GM19043 (cell line): ENCODE measurements around the gene FCGR2B.
"Not testable (repeated sequence)": the region's sequence is repeated elsewhere in the genome, so short reads cannot be mapped to it uniquely, and the experiment has no call there.

Experiments used
- ATAC-seq: cut with Tn5 transposase; IDR thresholded peaks from one replicate; pipeline ENCODE4 v1.9.1; 2021; ENCODE audit warnings: low read depth; ENCODE audit not compliant: unreplicated experiment

The FCGR2B gene

DNA sequence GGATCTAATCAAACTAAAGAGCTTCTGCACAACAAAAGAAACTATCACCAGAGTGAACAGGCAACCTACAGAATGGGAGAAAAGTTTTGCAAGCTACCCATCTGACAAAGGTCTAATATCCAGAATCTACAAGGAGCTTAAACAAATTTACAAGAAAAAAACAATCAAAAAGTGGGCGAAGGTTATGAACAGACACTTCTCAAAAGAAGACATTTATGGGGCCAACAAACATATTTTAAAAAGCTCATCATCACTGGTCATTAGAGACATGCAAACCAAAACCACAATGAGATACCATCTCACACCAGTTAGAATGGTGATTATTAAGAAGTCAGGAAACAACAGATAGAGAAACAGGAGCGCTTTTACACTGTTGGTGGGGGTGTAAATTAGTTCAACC, 35.4 kb downstream of the FCGR2B start:
- not testable (repeated sequence) for ATAC-seq

DNA sequence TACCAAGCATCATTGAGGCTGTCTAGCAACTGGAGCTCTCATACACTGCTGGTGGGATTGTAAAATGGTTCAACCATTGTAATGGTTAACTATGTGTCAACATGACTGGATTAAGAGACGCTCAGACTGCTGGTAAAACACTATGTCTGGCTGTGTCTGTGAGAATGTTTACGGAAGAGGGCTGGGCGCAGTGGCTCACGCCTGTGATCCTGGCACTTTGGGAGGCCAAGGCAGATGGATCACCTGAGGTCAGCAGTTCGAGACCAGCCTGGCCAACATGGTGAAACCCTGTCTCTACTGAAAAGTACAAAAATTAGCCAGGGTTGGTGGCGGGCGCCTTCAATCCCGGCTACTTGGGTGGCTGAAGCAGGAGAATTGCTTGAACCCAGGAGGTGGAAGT, 39.3 kb downstream of the FCGR2B start:
- ATAC-seq: no peak

GRCh38 chr1:161705537-161705936, 42.6 kb downstream of the FCGR2B start:
- ATAC-seq: no peak

DNA sequence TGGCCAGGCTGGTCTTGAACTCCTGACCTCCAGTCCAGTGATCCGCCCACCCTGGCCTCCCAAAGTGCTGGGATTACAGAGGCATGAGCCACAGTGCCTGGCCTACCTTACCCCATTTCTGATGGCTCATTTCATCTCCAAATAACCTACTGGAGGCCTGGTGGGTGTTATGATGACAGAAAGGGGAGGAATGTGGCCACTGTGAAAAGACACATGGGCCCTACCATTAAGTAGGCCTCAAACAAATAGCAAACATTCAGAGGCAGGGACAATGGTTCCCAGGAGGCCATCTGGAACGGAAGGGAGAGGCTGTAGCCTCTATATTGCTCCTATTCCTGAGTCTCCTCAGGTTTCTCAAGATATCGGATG, 43.2 kb downstream of the FCGR2B start:
- ATAC-seq: no peak

- peak; percentile 62 for ATAC-seq
Measured at GRCh38 chr1:161706482-161707347, 43.8 kb downstream of the FCGR2B start, which contains the start of gene FCRLA. Gene FCRLA, plus strand, starts transcription at chr1:161707229. Its CDS starts 36 bp downstream, at chr1:161707265.

DNA sequence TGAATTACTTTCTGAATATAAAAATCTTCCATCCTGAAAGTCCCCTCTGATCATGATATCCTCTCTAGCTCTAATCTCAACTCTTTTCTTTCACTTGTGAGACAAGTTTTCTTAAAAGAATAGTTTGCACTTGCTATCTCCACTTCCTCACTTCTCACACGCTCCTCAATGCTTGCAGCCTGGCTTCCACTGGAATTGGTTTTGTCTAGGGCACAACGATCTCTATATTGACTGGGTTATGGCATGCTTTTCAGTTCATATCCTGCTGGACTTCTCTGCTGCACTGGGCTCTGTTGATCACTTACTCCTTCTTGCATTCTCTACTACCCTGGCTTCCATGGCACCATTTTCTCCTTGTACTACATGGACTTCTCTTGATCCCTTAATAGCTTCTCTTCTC, 44.6 kb downstream of the FCGR2B start:
- no peak for ATAC-seq

- no peak for ATAC-seq
Measured at GRCh38 chr1:161709373-161709772, 46.4 kb downstream of the FCGR2B start.

GRCh38 chr1:161710560-161710959, 47.6 kb downstream of the FCGR2B start:
- no peak for ATAC-seq

- ATAC-seq: peak; percentile 53
Measured at GRCh38 chr1:161718559-161719324, 55.8 kb downstream of the FCGR2B start.

GRCh38 chr1:161719325-161719611, 56.3 kb downstream of the FCGR2B start:
- ATAC-seq: peak; percentile 44

DNA sequence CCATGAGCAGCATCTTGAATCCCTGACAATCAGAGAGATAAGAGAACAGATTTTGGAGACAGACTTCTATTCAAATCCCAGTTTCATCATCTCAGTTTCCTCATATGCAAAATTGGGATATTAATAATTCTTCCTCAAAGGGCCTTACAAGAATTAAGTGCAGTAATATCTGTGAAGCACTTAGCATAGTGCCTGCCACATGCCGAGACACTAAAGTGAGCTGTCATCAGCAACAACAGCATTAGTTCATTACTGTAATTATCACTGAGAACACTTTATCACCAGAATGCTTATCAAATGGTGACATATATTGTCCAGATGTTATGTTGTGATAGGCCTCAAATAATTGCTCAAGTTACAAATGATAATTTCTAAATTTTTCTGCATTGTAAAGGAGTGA, 57.5 kb downstream of the FCGR2B start:
- ATAC-seq: no peak

DNA sequence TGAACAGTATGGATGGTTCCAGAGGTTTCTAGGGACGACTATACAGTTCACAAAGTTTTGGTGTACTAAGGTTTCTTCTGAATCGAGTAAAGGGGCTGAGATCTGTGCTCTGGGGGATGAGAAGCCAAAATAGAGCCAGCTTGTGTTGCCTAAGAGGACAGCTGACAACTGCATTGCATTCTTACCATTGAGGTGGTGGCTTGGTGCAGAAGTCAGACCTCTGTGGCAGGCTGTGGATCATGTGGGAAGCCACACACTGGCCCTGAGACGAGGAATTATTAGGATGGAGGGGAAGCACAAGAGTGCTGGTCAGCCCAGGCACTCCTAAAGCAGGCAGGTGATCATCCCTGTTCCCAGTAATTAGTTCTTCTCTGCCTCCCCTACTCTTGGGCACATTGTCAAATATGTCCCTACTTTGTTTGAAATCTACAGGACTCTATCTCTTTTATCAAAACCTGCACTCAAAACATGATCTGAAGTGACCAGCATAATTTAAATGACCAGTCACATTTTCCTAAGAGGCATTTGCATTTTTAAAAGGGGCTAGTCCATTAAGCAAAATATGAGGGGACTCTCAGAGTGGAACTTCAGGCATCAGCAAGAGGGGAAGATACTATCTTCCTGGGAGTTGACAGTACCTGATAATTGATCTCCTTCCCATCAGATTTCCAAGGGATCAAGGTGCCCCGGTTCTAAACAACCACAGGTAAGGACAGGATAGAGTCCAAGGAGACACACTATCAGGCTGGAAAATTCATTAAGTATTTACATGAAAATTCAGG, 58.2 kb downstream of the FCGR2B start, which contains the start of gene FCRLB:
FCRLB (plus strand) TSS at position 589 of the 782 bp plus-strand sequence. CDS start 1,129 bp downstream, outside the sequence.
- no peak for ATAC-seq

GRCh38 chr1:161721738-161722343, 58.9 kb downstream of the FCGR2B start:
- no peak for ATAC-seq

GRCh38 chr1:161722406-161722805, 59.5 kb downstream of the FCGR2B start:
- ATAC-seq: no peak

GRCh38 chr1:161723459-161724141, 60.7 kb downstream of the FCGR2B start:
- no peak for ATAC-seq

GRCh38 chr1:161725258-161725907, 62.4 kb downstream of the FCGR2B start:
- ATAC-seq: not testable (repeated sequence)

- ATAC-seq: no peak
Measured at GRCh38 chr1:161725908-161726472, 63.0 kb downstream of the FCGR2B start.

GRCh38 chr1:161726473-161727255, 63.7 kb downstream of the FCGR2B start:
- peak; percentile 44 for ATAC-seq
